ENCODE measurements around the gene TBC1D20. TPM values are rescaled to one million over a fixed set of nuclear protein-coding genes. Genes with fewer than 3 reads are reported as not detected.

Gene TBC1D20
- total RNA-seq, 1 donor from 2014 or later: 30.9 TPM

GRCh38 chr20:487655-488054 lies 25.3 kb upstream of the TBC1D20 start:
- no peaks in the 10 kb centered on the region for H3K27me3 ChIP-seq
- H3K4me3 ChIP-seq: no peak overlapping the region
- TF ChIP-seq POLR2AphosphoS5 (IDR thresholded peaks at IDR 0.05; ENCODE audit: insufficient read depth in 1 of 2, low read depth in 1 of 2) (no peak), CTCF (IDR thresholded peaks at IDR 0.05) (no peak), POLR2A (IDR thresholded peaks at IDR 0.05) (no peak)
- no peak overlapping the region for H3K27ac ChIP-seq
- no peaks in the 10 kb centered on the region for H3K4me1 ChIP-seq
- H3K36me3 ChIP-seq: peaks cover 0 to 88% of the 10 kb centered on the region in 2 donors
- DNase-seq (ENCODE audit: extremely low spot score in 2 of 2): no peak
- intact Hi-C loops (cut with DNase I): no loop called here
- H3K9me3 ChIP-seq: no peaks in the 10 kb centered on the region

- Histone ChIP-seq H3K27me3 (no peaks in the 10 kb centered on the region), H3K9me3 (no peaks in the 10 kb centered on the region), H3K36me3 (peaks cover 0 to 67% of the 10 kb centered on the region in 2 donors), H3K4me1 (no peaks in the 10 kb centered on the region), H3K27ac (no peak overlapping the region), H3K4me3 (no peak overlapping the region)
- TF ChIP-seq POLR2A (IDR thresholded peaks at IDR 0.05) (no peak), CTCF (IDR thresholded peaks at IDR 0.05) (no peak), POLR2AphosphoS5 (IDR thresholded peaks at IDR 0.05; ENCODE audit: insufficient read depth in 1 of 2, low read depth in 1 of 2) (no peak)
- DNase-seq (ENCODE audit: extremely low spot score in 2 of 2): no peak
- intact Hi-C loops (cut with DNase I): no loop called here
Measured at GRCh38 chr20:483815-484644, 21.7 kb upstream of the TBC1D20 start.

- intact Hi-C loops (cut with DNase I): no loop called here
- peaks cover 0 to 43% of the 10 kb centered on the region in 2 donors for H3K36me3 ChIP-seq
- TF ChIP-seq CTCF (IDR thresholded peaks at IDR 0.05) (no peak), POLR2AphosphoS5 (IDR thresholded peaks at IDR 0.05; ENCODE audit: insufficient read depth in 1 of 2, low read depth in 1 of 2) (no peak), POLR2A (IDR thresholded peaks at IDR 0.05) (no peak)
Measured at GRCh38 chr20:481167-481566, 18.8 kb upstream of the TBC1D20 start.

GRCh38 chr20:480044-480443 lies 17.7 kb upstream of the TBC1D20 start:
- Histone ChIP-seq H3K4me1 (no peaks in the 10 kb centered on the region), H3K36me3 (peaks cover 0 to 31% of the 10 kb centered on the region in 2 donors), H3K27me3 (no peaks in the 10 kb centered on the region), H3K4me3 (no peak overlapping the region), H3K27ac (no peak overlapping the region), H3K9me3 (no peaks in the 10 kb centered on the region)
- no peak for TF ChIP-seq POLR2AphosphoS5 (IDR thresholded peaks at IDR 0.05; ENCODE audit: insufficient read depth in 1 of 2, low read depth in 1 of 2)
- TF ChIP-seq POLR2A (IDR thresholded peaks at IDR 0.05): no peak
- no peak for TF ChIP-seq CTCF (IDR thresholded peaks at IDR 0.05)
- intact Hi-C loops (cut with DNase I): no loop called here
- DNase-seq (ENCODE audit: extremely low spot score in 2 of 2): no peak

More at GRCh38 chr20:481167-481566, 18.8 kb upstream of the TBC1D20 start:
- no peak for DNase-seq (ENCODE audit: extremely low spot score in 2 of 2)
- no peaks in the 10 kb centered on the region for H3K4me1 ChIP-seq
- no peaks in the 10 kb centered on the region for H3K9me3 ChIP-seq
- no peaks in the 10 kb centered on the region for H3K27me3 ChIP-seq
- H3K4me3 ChIP-seq: no peak overlapping the region
- no peak overlapping the region for H3K27ac ChIP-seq

- no peaks in the 10 kb centered on the region for H3K27me3 ChIP-seq
- intact Hi-C loops (cut with DNase I): loop anchor here (10.0 kb wide), 1 partner anchor 115 kb away; no protein-coding TSS in a partner anchor
- TF ChIP-seq POLR2AphosphoS5 (IDR thresholded peaks at IDR 0.05; ENCODE audit: insufficient read depth in 1 of 2, low read depth in 1 of 2): no peak
- no peak for TF ChIP-seq POLR2A (IDR thresholded peaks at IDR 0.05)
- TF ChIP-seq CTCF (IDR thresholded peaks at IDR 0.05): no peak
- no peak for DNase-seq (ENCODE audit: extremely low spot score in 2 of 2)
- H3K27ac ChIP-seq: no peak overlapping the region
- peaks cover 0 to 31% of the 10 kb centered on the region in 2 donors for H3K36me3 ChIP-seq
- no peak overlapping the region for H3K4me3 ChIP-seq
- H3K4me1 ChIP-seq: no peaks in the 10 kb centered on the region
- H3K9me3 ChIP-seq: no peaks in the 10 kb centered on the region
Measured at GRCh38 chr20:479487-479886, 17.2 kb upstream of the TBC1D20 start.

All from vagina (tissue), 2 donors.